Kidney tubule cell (primary cell): Measurements from ENCODE around the gene RNF212B.

Experiments used
- DNase-seq: peaks from one replicate; pipeline ENCODE4 v3.0.0-alpha.2; 2018; ENCODE audit warnings: low spot score

Gene RNF212B

GRCh38 chr14:23297096-23297495 lies 59.4 kb downstream of the RNF212B start:
- no peak for DNase-seq

- DNase-seq = no peak
These were observed 60.0 kb downstream of the RNF212B start for GRCh38 chr14:23297611-23298277.

DNA sequence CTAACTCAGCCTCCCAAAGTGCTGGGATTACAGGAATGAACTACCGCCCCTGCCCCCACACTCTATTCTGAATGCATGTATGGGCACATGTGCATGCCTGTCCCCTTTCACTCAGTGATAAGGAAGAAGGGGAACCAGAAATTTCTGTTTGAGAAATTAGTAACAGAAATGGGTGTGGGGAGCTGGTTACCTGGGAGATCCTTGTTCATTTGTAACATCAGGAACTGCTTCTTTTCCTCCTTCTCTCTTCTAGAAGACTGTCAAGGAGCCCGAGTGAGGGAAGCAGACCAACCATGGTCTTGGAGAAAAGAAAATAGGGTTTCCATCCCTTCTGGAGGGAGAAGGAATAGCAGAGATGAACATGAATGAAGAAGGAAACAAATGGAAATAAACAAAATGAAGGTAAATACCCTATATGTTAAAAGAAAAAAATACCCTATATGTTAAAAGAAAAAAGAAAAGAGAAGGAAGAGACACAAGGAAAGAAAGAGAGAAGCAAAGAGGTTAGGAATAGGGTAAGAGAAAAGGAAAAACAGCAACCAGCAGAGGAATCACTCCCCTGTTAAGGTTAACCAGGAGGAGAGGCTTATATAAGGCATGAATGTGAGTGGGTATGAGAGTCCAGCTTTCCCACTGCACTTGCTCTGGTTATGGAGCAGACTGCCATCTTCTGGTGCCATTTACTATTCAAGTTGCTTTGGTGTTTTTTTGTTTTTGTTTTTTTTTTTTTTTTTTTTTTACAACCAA lies 61.6 kb downstream of the RNF212B start:
- DNase-seq = peak; percentile 50

DNA sequence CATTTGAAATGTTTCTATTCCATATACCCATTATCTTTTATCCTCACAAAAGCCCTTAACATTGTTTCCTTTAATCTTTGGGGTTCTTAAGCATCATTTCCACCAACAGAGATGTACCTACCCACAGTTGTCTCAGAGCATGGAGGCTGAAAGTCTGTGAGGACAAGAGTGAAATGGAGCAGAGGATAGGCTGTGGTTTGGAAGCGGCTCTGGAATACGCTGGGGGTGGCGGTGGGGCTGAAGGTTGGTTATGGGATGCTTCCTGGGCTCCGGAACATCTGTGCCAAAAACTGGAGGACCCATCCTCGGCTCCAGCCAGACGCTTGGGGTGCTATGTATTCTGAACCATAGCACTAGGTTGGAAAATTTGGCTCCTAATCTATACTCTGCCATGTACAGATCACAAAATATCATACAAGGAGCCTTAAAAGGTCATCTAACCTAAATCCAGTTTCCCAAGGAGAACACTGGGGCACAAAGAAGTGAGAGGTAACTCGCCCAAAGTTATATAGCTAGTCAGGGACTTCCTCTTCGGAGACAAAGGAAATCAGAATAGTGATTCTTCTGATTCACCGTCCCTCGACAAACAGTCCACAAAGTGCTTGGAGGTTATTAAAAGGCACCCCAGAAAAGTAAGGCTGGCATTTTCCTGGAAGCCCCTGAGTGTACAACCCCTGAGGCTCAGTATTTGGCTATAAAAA lies 62.4 kb downstream of the RNF212B start:
- peak; percentile 34 for DNase-seq

DNA sequence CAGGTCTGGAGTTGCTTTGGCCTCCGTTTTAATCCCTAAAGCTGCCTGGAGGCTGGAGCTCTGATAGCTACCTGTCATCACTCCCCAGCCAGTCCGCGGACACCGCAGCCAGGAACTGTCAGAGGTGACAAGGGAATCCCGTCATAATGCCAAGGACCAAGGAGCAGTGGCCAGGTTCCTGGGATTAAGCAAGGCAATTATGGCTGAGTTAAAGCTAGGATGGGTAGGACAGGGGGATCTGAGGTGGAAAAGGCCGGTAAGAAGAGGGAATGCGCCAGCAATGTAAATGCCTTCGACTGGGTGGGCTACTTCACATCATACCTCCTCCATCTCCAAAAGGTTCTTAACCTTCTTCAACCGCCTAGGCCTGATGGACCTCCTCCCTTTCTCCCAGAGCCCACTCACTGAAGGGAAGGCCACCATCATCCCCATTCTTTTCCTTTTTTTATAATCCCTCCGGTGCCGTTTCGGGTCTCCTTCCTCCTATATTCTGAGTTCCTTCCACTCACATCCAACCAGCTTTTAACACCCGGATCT lies 63.0 kb downstream of the RNF212B start:
- peak; percentile 67 for DNase-seq

GRCh38 chr14:23301288-23301968 lies 63.7 kb downstream of the RNF212B start:
- DNase-seq = peak; percentile 99

- DNase-seq = no peak
These were observed 64.2 kb downstream of the RNF212B start for GRCh38 chr14:23301969-23302289.

GRCh38 chr14:23302290-23303225 lies 64.8 kb downstream of the RNF212B start, which contains the start of gene PPP1R3E:
PPP1R3E (minus strand) TSS chr14:23302859; CDS start chr14:23302576, 283 bp downstream.
- DNase-seq = peak; percentile 82

GRCh38 chr14:23306412-23307145 lies 68.8 kb downstream of the RNF212B start, which contains the start of gene BCL2L2:
BCL2L2 (plus strand) TSS chr14:23306833; CDS start chr14:23307768, 935 bp downstream.
- peak; percentile 91 for DNase-seq

DNA sequence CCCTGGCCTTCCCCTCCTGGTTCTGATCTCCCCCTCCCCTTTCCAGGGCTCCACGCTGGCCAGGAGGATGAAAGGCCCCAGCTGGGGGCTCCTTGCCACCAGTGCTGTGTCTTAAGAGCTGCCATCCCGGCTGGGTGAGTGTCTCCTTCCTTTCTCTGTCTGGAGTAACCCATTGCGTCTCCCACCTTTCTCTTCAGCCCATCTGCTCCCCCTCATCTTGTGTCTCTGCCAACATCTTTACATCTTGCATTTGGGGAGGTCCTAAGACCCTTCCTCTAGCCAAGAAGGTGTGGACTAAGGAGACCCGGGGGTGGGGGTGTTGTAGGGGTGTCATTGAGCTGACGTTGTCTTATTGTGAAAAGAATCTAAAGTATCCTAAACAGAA lies 69.4 kb downstream of the RNF212B start:
- DNase-seq = no peak

DNA sequence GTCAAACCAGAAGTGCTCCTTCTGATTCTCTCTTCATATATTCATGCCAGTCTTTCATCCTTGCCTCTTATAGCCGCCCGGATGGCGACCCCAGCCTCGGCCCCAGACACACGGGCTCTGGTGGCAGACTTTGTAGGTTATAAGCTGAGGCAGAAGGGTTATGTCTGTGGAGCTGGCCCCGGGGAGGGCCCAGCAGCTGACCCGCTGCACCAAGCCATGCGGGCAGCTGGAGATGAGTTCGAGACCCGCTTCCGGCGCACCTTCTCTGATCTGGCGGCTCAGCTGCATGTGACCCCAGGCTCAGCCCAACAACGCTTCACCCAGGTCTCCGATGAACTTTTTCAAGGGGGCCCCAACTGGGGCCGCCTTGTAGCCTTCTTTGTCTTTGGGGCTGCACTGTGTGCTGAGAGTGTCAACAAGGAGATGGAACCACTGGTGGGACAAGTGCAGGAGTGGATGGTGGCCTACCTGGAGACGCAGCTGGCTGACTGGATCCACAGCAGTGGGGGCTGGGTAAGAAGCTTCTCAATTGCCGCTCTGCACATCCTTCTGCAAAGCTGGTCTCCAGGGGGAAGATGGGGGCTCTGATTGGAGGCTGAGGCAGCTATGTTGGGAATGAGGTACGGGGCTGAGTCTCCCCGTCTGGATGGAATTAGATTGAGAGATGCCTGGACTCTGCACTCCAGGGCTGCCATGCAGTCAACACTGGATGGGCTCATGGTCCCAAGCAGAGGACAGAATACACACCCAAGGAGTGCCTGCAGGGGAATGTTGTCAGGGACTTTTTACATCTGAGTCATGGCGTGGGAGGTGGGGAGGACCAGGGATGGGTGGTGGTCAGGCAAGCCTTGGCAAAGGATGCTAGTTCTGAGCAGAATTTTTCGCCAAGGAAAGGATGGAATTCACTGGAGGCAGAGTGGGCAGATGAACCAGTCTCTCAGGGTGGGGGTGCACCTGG lies 70.2 kb downstream of the RNF212B start:
- DNase-seq = peak; percentile 54

- DNase-seq = no peak
These were observed 71.1 kb downstream of the RNF212B start for GRCh38 chr14:23308721-23309445.

DNA sequence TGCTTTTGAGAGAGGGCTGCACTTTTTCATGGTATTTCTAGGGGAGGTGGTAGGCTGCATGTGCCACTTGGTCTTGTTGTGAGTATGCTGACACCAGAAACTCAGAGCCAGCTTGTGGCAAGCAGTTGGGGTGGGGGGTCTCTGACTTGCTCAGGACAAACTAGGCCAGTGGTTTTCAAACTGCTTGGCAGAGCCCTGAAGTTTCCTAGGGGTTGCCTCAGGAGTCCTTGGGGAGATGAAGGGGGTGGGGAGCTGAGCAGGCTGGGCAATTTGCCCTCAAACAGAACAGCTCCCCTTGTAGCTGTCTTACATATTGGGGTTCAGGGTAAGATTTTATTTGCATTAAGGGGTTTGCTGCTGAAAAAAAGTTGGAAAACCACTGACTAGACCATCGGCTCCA lies 72.8 kb downstream of the RNF212B start:
- DNase-seq = no peak

DNA sequence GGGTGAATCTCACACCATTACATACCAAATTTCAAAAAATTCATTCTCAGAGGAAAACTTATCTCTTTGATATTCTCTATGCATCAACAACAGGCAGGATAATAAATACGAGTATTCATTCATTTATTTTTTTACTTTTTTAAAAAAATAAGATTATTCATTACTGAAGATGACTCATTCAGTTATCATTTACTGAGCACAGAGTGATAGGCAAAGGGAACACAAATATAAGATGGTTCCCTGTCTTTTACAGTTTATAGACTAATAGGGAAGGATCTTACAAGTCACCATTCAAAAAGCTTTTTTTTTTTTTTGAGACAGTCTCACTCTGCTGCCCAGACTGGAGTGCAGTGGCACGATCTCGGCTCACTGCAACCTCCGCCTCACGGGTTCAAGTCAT lies 78.6 kb downstream of the RNF212B start:
- no peak for DNase-seq

- no peak for DNase-seq
These were observed 82.2 kb downstream of the RNF212B start for GRCh38 chr14:23319746-23320583.

GRCh38 chr14:23320584-23321571 lies 83.1 kb downstream of the RNF212B start, which contains the start of gene PABPN1:
PABPN1 (plus strand) TSS chr14:23321457; CDS start chr14:23321470, 13 bp downstream.
- peak; percentile 100 for DNase-seq
